ENCODE results near the gene LRRC31.

Gene LRRC31

DNA sequence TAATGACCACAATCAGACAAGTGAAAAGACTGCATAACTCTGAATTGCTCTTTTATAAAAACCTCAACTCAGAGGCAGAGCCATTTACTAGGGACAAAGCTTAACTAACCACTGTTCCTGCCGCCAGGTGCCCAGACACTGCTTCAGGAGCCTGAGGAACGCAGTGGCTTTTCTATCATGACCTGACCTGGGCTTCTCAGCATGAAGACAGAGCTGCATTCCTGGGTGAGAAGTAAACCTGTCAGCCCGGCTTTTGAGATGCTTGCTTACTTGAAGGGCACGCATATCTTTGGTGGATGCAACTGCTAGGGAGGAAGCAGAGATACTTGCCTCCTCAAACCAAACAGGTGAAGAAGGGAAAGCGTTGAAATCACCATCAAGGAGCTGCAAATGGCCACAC is 7.9 kb downstream of the LRRC31 start:
- DNase-seq: no peak

DNA sequence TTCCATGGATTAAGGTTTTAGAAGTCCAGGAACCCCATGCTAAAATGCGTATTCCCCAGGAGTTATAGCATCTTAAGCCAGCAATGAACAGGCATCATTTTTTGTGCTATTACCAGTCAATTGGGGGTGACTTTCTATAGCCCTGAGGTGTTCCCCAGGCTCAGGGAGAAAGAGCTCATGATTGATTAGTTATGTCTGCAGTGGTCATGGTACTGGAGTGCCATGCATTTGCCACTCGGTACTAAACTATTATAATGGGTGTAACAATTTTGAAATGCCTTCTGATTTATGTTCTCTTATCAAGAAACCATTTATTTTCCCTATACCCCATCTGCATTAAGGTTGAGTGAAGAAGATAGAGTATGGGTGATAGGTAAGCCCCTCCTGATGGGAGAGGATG is 11.9 kb downstream of the LRRC31 start:
- no peak for DNase-seq

DNA sequence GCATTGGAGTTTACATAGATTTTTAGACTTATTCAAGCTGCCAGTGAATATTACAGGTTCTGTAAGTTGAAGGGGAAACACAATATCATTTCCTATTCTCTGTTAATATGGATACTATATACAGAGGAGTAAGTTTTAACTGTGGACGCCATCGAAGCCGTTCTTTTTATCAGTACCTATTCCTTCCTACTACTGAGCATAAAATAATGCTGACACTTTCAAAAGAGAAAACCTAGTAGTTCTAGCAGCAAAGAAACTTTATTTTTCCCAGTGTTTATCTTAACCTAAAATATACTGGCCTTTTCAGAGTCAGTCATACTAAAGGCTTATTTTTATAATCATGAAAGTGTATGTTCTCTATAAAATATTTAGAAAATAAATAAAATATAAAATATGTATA is 14.2 kb downstream of the LRRC31 start:
- no peak for DNase-seq

DNA sequence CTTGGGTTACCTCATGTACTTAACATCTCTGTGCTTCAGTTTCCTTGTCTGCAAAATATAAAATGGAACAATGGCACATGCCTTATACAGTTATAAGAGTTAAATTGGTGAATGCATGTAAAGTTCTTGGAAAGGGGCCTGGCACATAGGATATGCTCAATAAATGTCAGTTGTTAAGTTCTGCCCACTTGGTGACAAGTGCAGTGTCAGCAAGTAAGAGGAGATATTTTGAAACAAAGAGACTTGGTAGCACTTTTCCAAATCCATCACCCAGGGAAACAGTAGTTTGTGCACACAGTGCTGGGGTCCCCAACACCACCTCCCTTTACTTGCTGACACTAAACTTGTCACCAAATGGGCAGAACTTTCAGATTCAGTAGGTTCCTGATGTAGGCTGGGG is 19.1 kb downstream of the LRRC31 start:
- DNase-seq: no peak

DNA sequence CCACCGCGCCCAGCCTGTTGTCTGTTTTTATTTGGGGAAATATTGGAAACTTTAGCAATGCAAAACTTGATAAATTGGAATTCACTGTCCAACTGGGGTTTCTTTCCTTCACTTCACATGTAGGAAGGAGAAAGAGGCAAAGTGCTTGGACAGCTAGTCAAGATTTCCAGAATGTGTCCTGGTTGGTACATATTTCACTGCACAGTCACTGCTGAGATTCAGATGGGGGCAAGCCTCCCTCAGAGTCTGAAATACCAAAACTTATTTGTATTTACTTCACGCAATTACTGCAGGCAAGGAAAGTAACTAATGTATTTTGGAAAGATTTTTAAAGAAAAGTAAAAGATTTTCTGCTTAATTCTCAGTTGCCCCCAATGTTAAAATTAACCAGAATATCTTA is 21.0 kb downstream of the LRRC31 start:
- no peak for DNase-seq

DNA sequence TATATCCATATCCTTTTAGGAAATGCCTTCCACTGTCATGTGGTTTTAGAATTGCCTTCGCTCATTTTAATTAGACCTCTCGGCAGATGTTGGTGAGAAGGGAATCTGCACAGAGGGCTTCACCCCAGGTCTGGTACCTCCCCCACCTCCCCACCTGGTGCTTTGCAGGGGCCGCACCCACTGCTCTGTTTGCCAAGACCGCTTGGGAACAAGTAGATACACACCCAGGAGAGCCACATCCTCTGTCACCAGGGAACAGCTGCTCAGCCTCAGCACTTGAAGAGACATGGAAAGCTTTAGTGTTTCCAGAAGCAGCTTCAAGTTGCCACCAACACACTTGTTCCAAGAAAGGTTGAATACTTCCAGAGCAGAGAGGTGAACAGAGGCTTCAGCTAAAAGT is 21.8 kb downstream of the LRRC31 start:
- DNase-seq: no peak

DNA sequence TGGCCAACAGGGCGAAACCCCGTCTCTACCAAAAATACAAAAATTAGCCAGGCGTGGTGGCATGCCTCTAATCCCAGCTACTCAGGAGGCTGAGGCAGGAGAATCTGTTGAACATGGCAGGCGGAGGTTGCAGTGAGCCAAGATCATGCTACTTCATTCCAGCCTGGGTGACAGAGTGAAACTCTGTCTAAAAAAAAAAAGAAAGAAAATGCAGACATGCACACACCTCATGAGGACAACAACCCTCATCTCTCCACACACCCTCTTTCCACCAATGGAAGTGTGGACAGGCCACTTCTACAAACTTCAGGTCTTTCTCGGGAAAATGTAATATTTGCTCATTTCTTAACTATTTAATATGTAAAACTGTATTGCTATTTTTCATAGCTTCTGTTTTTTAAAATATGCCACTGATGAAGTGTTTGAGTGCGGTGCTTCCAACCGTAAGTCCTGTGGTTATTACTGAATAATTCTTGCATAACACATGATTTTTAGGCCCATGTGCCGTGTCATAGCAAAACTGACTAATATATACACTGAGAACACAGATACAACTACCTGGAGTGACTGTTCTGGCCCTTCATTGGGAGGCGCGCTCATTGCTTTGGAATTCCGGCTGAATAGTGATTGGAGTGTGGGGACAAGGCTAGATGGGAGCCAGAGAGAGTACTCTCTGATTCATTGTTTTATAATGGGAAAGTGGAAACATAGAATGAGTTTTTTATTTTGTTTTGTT is 23.1 kb downstream of the LRRC31 start:
- DNase-seq: no peak

DNA sequence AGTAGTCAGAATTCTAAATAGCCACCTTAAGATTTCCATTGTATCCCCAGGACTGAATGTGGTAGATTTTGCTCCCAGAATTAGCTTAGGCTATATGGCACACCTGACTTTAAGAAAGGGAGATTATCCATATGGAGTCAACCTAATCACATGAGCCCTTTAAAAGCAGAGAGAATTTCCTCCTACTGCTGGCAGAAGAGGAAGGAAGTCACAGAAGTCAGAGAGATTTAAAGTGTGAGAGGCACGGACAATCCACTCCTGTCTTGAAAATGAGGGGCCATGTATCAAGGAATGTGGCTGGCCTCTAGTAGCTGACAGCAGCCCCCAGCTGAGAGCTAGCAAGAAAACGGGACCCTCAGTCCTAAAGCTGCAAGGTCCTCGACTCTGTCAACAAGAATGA is 26.8 kb downstream of the LRRC31 start:
- no peak for DNase-seq

DNA sequence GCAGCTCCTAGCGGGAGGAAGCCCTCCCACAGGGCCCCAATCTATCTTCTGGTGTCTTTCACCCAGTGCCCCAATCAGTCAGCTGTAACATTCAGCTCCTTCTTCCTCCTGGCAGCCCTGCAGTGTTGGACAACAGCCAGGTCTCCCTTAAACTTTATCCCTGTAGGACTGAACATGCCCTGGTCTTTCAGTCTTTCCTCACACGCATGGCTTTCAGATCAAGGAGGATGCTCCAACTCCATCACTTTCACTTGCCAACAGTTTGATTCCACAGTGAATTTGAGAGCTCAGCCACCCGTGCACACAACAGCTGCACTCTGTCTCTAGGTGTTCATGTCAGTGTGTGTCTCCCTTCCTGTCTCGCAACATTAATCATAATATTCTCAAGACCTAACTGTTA is 28.6 kb downstream of the LRRC31 start:
- DNase-seq: no peak

DNA sequence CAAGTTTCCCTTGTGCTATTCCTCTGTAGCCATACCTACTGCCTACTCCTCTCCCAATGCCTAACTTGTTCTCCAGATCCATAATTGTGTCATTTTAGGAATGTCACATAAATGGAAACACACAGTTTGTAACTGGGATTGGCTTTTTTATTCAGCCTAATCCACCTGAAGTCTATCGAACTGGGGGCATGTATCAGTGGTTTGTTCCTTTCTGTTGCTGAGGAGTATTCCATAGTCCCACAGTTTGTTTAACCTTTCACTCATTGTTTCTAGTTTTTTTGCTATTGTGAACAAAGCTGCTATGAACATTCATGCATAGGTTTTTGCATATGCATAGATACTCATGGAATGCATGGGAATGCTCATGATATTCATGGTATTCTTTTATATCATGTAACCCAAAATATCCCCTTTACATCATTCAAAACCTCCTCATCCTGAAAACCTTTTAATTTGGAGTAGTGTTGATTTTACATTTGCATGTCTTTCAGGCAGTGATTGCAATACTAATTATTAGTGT is 31.2 kb downstream of the LRRC31 start:
- DNase-seq: no peak

DNA sequence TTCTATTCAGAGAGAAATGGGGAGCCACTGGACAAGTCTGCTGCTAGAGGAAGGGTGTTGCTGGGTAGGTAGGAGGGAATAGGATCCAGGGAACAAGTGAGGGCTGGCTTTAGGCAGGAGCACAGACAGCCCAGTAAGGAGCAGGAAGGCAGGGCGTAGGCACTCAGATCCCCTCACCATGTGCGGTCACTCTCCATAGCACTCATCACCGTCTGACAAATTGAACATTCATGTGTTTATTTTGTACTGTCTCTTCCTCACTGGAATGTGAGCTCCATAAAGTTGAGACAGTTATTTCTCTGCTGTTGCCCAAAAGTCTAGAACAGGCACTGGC is 32.8 kb downstream of the LRRC31 start:
- no peak for DNase-seq

DNA sequence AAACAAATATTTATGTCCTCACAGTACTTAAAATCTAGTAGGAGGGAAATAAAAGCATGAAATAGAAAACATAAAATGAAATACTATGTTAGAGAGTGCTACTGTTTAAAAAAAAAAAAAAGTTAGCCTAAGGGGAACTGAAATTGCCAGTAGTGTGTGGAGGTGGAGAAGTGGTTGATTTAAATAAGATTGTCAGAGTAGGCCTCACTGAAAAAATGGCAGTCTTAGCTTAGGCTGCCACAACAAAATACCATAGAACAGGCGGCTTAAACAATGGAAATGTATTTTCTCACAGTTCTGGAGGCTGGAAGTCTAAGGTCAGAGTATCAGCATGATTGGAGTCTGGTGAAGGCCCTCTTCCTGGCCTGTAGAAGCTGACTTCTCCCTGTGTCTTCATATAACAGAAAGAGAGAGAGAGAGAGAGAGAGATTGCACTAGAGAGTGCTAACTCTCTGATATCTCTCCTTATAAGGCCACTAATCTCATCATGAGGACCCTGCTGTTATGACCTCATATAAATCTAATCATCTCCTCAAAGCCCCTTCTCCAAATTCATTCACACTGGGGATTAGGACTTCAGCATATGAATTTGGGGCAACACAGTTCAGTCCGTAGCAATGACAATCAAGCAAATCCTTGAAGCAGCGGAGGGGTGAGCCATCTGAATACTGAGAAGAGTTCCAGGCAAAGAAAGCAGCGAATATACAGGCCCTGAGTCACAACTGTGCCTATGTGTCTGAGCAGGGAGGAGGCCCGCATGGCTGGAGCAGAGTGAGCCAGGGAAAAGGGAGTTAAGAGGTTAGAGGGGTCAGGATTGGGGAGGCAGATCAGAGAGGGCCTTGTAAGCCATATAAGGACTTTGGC is 33.4 kb downstream of the LRRC31 start:
- no peak for DNase-seq

DNA sequence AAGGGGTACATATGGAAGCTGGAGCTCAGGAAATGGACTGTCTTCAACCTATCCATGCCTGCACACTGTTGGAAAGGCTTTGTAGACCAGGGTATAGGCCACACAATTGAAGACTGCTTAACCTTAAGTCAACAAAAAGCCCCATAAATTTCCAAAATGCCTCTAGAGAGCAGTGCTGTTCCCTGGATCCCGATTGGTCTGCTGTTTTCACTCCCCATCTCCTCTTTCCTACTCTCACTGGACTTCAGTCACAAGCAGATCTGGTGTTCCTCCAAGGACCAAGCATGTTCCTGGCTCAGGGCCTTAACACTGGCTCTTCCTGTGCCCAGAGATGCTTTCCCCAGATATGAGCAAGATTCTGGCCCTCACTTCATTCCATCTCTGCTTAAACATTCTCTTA is 34.2 kb downstream of the LRRC31 start:
- DNase-seq: no peak

DNA sequence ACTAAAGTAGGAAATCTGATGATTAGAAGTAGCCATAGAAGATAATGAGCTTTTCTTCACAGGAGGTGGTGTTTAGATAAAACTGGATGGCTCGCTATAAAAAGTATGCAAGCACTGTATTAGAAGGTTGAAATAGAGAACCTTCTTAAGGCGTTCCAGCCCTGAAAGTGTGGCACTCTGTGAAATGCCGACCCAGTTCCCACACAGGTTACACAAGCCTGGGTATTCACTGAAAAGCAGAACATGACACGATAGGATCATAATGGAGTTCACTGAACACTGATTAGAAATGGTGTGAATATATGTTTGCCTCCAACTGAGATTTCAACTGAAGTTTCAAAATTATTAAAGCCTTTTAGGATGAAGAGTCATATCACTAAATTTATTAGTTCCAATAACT is 42.0 kb downstream of the LRRC31 start:
- no peak for DNase-seq

DNA sequence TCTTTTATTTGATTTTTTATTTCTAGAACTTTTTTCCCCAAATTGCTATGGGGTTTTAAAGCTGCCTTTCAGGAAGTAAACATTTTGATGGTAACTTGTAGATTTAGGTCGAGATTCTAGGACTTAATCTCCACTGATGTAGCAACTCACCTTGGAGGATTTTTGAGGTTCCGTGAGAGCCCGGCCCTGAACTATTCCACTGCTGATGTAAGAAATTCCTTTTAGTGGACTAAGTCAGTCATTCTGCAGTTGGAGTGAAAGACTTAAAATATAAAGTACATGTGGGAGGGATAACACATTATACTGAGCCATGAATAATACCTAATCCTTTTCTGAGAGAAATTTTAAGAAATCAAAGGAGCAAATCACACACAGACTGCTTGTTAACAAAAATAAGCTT is 44.4 kb downstream of the LRRC31 start:
- no peak for DNase-seq

DNA sequence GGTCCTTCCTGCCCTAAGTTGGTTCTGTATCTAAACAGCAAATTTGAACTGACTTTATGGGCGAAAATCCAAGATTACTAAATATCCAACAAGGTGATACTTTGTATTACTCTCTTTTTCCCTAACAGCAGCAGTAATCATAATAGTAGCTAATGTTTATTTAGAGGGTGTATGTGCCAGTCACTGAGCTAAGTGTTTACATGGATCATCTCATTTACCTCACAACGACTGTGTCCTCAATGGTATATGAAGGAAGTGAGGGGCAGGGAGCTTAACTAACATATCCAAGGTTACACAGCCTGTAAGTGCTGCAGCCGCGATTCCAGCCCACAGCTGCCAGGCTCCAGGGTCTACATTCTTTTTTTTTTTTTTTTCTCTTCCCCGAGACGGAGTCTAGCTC is 46.8 kb downstream of the LRRC31 start:
- no peak for DNase-seq

DNA sequence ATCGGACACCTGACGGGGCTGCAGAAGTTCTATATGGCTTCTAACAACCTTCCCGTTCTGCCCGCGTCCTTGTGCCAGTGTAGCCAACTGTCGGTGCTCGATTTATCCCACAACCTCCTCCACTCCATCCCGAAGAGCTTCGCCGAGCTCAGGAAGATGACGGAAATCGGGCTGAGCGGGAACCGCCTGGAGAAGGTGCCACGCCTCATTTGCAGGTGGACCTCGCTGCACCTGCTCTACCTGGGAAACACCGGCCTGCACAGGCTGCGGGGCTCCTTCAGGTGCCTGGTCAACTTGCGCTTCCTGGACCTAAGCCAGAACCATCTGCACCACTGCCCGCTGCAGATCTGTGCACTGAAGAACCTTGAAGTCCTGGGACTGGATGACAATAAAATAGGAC is 47.2 kb downstream of the LRRC31 start:
- DNase-seq: no peak

DNA sequence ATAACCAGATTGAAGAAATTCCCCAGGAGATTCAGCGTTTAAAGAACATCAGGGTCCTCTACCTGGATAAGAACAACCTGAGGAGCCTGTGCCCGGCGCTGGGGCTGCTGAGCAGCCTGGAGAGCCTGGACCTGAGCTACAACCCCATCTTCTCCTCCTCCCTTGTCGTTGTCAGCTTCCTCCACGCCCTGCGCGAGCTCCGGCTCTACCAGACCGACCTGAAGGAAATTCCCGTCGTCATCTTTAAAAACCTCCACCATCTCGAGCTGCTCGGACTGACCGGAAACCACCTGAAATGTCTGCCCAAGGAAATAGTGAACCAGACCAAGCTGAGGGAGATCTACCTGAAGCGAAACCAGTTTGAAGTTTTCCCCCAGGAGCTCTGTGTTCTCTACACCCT is 47.6 kb downstream of the LRRC31 start:
- DNase-seq: no peak

DNA sequence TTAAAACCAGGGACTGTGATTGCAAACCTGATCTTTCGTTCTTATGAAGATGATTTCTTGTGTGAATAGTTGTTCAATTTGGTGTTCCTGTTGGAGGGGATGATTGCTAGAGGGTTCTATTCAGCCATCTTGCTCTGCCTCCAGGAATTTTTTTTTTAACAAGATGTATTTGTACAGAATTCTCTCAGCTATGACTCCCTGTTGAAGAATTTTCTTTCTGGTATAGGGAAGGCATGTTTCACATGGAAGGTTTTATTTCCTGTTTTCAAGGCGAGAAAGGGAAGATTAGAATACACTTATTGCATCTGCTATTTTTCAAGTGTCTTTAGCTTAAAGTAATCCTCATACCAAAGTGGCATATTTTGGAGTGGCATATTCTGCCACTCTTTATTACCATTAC is 51.4 kb downstream of the LRRC31 start:
- no peak for DNase-seq

DNA sequence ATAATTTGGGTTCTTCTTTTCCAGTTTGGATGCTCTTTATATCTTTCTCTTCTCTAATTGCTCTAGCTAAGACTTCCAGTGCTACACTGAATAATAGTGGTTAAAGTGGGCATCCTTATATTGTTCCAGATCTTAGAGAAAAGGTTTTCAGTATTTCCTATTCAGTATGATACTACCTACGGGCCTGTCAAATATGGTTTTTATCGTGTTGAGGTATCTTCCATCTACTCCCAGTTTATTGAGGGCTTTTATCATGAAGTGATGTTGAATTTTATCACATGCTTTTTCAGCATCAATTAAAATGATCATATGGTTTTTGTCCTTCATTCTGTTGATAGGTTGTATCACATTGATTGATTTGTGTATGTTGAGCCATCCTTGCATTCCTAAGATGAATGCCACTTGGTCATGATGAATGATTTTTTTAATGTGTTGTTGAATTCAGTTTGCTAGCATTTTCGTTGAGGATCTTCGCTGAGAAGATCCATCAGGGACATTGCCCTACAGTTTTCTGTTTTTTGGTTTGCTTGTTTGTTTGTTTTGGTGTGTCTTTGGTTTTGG is 54.1 kb downstream of the LRRC31 start:
- no peak for DNase-seq

DNA sequence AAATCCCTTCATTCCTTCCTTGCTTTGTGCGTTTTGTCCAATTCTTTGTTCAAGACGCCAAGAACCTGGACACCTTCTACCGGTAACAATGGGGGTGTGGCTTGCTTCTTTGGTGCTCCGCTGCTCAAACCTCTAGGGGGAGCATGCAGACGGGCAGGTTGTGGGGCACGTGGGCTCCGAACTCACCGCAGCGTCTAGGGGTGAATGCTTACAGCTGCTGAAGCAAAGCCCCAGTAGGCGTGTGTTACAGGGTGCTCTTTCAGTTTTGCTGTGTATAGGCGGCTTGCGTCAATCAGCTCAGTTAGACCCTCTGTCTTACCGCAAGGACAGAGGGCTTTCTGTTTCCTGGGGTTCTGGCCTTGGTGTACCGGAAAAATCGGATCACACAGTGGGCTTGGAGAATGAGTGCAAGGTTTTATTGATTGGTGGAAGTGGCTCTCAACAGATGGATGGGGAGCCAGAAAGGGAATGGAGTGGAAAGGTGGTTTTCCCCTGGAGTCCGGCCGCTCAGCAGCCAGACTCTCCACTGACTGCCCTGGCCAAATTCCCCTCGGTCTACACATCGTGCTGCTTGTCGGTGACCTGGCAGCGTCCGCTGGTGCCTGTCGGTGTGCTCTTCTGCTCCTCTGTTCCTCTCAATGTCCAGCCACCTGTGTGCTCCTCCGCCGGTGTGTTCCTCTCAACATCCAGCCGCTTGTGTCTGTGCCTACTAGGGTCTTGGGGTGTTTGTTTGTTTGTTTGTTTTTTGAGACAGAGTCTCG is 55.8 kb downstream of the LRRC31 start:
- DNase-seq: peak; percentile 57 to 83

DNA sequence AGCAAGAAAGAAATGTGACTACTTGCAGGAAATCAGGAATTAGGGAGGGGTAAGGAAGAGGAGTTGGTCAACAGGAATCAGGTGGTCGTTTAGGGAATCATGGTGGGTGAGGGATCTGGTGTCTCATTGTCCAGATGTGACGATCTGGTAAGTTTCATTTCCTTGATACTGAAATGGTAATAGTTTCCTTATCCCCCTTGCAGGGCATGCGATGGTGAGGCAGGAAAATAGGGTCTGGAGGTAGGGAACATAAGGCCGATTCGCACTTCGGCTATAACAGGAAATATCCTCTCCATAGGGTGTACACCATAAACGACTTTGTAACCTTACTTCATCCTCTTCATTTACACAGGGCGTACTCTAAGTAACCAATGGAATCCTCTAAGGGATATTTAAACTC is 56.5 kb downstream of the LRRC31 start:
- no peak for DNase-seq
